Loucy (cell line): ENCODE measurements around the gene HOXA6.

Source experiments
- H2AFZ ChIP-seq: fragments of 200-600 bp; sonication (generic); 2 replicates; pipeline ENCODE4 v1.6.0; 2016; ENCODE audit warnings: antibody characterized with exemption, mild to moderate bottlenecking, low read length, moderate library complexity
- H3F3A ChIP-seq: fragments of 200-600 bp; 2 replicates; pipeline ENCODE4 v1.6.0; 2016; ENCODE audit warnings: antibody characterized with exemption, low read depth, mild to moderate bottlenecking
- H3K27me3 ChIP-seq: fragments of 200-600 bp; sonication (generic); 2 replicates; pipeline ENCODE4 v1.6.1; 2014; ENCODE audit warnings: low read length, mild to moderate bottlenecking; ENCODE audit not compliant: insufficient read depth, poor library complexity, severe bottlenecking
- H3K36me3 ChIP-seq: fragments of 200-600 bp; sonication (generic); 2 replicates; pipeline ENCODE4 v1.6.1; 2016; ENCODE audit warnings: low read length; ENCODE audit not compliant: insufficient read depth
- H3K4me1 ChIP-seq: fragments of 200-600 bp; sonication (generic); 2 replicates; pipeline ENCODE4 v1.5.1; 2014; ENCODE audit warnings: low read length, mild to moderate bottlenecking; ENCODE audit not compliant: insufficient read depth, poor library complexity, severe bottlenecking
- H3K4me2 ChIP-seq: fragments of 200-600 bp; sonication (generic); 2 replicates; pipeline ENCODE4 v1.6.0; 2014; ENCODE audit warnings: antibody characterized with exemption, low read length, low read depth, mild to moderate bottlenecking; ENCODE audit not compliant: poor library complexity, severe bottlenecking
- H3K4me3 ChIP-seq: fragments of 200-600 bp; sonication (generic); 2 replicates; pipeline ENCODE4 v1.5.1; 2014; ENCODE audit warnings: low read length, mild to moderate bottlenecking, mixed read lengths; ENCODE audit not compliant: poor library complexity, severe bottlenecking
- H3K79me2 ChIP-seq: fragments of 200-600 bp; sonication (generic); 2 replicates; pipeline ENCODE4 v1.6.1; 2014; ENCODE audit warnings: low read length; ENCODE audit not compliant: insufficient read depth
- H3K9ac ChIP-seq: fragments of 200-600 bp; sonication (generic); 2 replicates; pipeline ENCODE4 v1.6.0; 2014; ENCODE audit warnings: mild to moderate bottlenecking, low read depth, low read length, moderate library complexity; ENCODE audit not compliant: poor library complexity, severe bottlenecking
- H3K9me2 ChIP-seq: fragments of 200-600 bp; sonication (generic); replicated peaks from 2 replicates; pipeline ENCODE4 v1.6.1; 2016; ENCODE audit warnings: low read depth, low read length, mixed read lengths
- H3K9me3 ChIP-seq: fragments of 200-600 bp; sonication (generic); 2 replicates; pipeline ENCODE4 v1.6.1; 2014; ENCODE audit warnings: mild to moderate bottlenecking, antibody characterized with exemption, low read length, low read depth; ENCODE audit not compliant: insufficient read depth
- H4K20me1 ChIP-seq: fragments of 200-600 bp; sonication (generic); 2 replicates; pipeline ENCODE4 v1.6.0; 2014; ENCODE audit warnings: antibody characterized with exemption, low read length, mild to moderate bottlenecking; ENCODE audit not compliant: insufficient read depth, poor library complexity, severe bottlenecking
- CTCF ChIP-seq: fragments of 200-600 bp; sonication (generic); conservative IDR thresholded peaks from 2 replicates; pipeline ENCODE4 v1.5.1; 2014; ENCODE audit warnings: mild to moderate bottlenecking, antibody characterized with exemption, low read length
- EZH2phosphoT487 ChIP-seq: fragments of 200-600 bp; IDR thresholded peaks from 2 replicates; pipeline ENCODE4 v1.6.1; 2018; ENCODE audit warnings: antibody characterized with exemption, mild to moderate bottlenecking, moderate library complexity, borderline replicate concordance

Gene HOXA6

DNA sequence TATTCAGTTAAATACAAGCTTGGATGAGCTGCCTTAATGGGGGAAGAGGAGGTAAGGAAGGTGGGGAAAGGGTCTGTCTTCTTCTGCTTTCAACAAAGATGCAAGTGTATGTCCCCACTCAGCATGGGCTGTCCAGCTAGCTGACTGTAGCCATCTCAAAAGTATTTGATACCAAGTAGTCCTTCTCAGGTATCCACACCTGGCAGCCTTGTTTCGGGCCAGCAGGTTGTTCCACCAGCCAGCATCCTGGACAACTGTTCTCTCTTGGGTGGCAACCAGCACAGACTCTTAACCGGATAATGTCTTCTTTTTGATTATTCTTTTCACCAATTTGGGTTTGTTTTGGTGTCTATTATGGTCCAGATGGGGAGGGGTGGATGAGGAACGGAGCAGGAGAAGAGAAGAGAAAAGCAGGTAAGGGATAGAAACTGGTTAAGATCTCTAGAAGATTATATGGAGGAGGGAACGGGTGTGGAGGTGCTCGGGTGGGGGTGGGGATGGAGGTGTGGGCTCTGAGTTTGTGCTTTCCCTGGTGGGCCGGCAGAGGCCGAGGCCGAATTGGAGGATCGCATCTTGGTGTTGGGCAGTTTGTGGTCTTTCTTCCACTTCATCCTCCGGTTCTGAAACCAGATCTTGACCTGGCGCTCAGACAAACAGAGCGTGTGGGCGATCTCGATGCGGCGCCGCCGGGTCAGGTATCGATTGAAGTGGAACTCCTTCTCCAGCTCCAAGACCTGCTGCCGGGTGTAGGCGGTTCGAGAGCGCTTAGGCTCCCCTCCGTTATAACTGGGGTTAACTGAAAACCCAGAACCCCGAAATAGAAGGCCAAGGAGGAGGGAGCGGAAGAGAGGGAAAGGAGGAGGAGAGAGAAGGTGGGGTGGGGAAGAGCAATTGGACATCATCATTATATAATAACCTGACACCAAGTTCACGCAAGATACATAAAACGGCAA, 18.5 kb downstream of the HOXA6 start:
- Histone ChIP-seq H3K9me3 (no peaks in the 10 kb centered on the region), H3K9me2 (no peaks in the 10 kb centered on the region), H3K79me2 (peaks cover 98% of the 10 kb centered on the region), H3K27me3 (no peaks in the 10 kb centered on the region), H4K20me1 (peaks cover 76% of the 10 kb centered on the region), H3K36me3 (peaks cover 83% of the 10 kb centered on the region), H3F3A (no peaks in the 10 kb centered on the region), H3K4me3 (no peak overlapping the region), H3K9ac (no peak overlapping the region), H3K4me2 (no peak overlapping the region), H2AFZ (no peak overlapping the region), H3K4me1 (peaks cover 12% of the 10 kb centered on the region)
- TF ChIP-seq EZH2phosphoT487 (no peak), CTCF (no peak)

- H3K9me3 ChIP-seq = no peaks in the 10 kb centered on the region
- H3K36me3 ChIP-seq = peaks cover 83% of the 10 kb centered on the region
- H3K4me3 ChIP-seq = no peak overlapping the region
- no peaks in the 10 kb centered on the region for H3K9me2 ChIP-seq
- peaks cover 3% of the 10 kb centered on the region for H3K4me1 ChIP-seq
- H3K9ac ChIP-seq = no peak overlapping the region
- H3K79me2 ChIP-seq = peaks cover 98% of the 10 kb centered on the region
- no peak overlapping the region for H3K4me2 ChIP-seq
- no peak overlapping the region for H2AFZ ChIP-seq
- peaks cover 66% of the 10 kb centered on the region for H4K20me1 ChIP-seq
- no peaks in the 10 kb centered on the region for H3K27me3 ChIP-seq
- no peaks in the 10 kb centered on the region for H3F3A ChIP-seq
- TF ChIP-seq CTCF (no peak), EZH2phosphoT487 (no peak)
These were observed 19.5 kb downstream of the HOXA6 start for GRCh38 chr7:27128034-27128433.

GRCh38 chr7:27126596-27127327, 20.8 kb downstream of the HOXA6 start:
- no peaks in the 10 kb centered on the region for H3K27me3 ChIP-seq
- no peak overlapping the region for H3K4me2 ChIP-seq
- no peak overlapping the region for H2AFZ ChIP-seq
- no peaks in the 10 kb centered on the region for H3F3A ChIP-seq
- TF ChIP-seq CTCF = no peak
- TF ChIP-seq EZH2phosphoT487 = no peak
- H3K79me2 ChIP-seq = peaks cover 98% of the 10 kb centered on the region
- H3K4me3 ChIP-seq = no peak overlapping the region
- no peak overlapping the region for H3K9ac ChIP-seq
- H3K9me3 ChIP-seq = no peaks in the 10 kb centered on the region
- H3K4me1 ChIP-seq = no peaks in the 10 kb centered on the region
- peaks cover 61% of the 10 kb centered on the region for H4K20me1 ChIP-seq
- no peaks in the 10 kb centered on the region for H3K9me2 ChIP-seq
- H3K36me3 ChIP-seq = peaks cover 86% of the 10 kb centered on the region
